ENCODE data around the gene GLI3.

DNA sequence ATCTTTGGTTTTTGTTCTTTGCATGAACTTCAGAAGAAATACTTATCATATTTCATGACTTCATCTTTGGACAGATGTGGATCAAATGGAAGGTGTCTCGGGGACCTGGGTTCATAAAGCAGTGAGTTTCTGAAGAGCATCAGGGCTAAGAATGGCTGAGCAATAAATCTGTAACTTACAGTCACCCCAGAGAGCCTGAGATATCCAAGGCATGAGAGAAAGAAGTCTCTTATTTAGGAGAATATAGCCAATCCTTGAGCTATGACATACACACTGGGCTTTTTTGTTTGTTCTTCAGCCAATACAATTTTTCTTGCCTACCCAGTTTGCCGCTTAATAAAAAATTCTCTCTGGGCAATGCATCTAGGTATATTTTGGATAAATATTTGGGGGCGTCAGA lies 281.6 kb downstream of the GLI3 start:
- TF ChIP-seq SUZ12 (IDR thresholded peaks at IDR 0.05) (no peak), SP1 (IDR thresholded peaks at IDR 0.05) (no peak), BHLHE40 (IDR thresholded peaks at IDR 0.05; ENCODE audit: borderline replicate concordance) (no peak), LEF1 (IDR thresholded peaks at IDR 0.05; ENCODE audit: borderline replicate concordance) (no peak), FOXA1 (IDR thresholded peaks at IDR 0.05) (no peak), L3MBTL2 (conservative IDR thresholded peaks at IDR 0.05) (no peak), FOXM1 (IDR thresholded peaks at IDR 0.05; ENCODE audit: borderline replicate concordance) (no peak), HDGF (IDR thresholded peaks at IDR 0.05; ENCODE audit: borderline replicate concordance) (no peak)
